Gastrocnemius medialis (tissue), 4 donors: Measurements from ENCODE around the gene RUFY2. TPM values are rescaled to one million over a fixed set of nuclear protein-coding genes. Genes with fewer than 3 reads are reported as not detected.

ENCODE experiments used
- ATAC-seq, 2 donors: fragments of 150-250 bp; one replicate each; pipeline ENCODE4 v1.9.1; 2016
- DNase-seq, 2 donors: peaks; one replicate each; pipeline ENCODE4 v3.0.0-alpha.2; 2019
- H3K27ac ChIP-seq, 4 donors: fragments of 200-600 bp; sonication (generic); 1 replicate in 1 of 4; 2 replicates in 3 of 4; pipeline ENCODE4 v1.5.1; 2016 to 2018; ENCODE audit warnings: mild to moderate bottlenecking in 2 of 4, moderate library complexity in 1 of 4
- H3K27me3 ChIP-seq, 3 donors: fragments of 200-600 bp; sonication (generic) in 2 of 3; 1 replicate in 1 of 3; 2 replicates in 2 of 3; pipeline versions ENCODE4 v1.5.1 to v1.6.0; 2016 to 2019; ENCODE audit warnings: mild to moderate bottlenecking in 1 of 3, moderate library complexity in 1 of 3
- H3K36me3 ChIP-seq, 2 donors: fragments of 200-600 bp; sonication (generic) in 1 of 2; one replicate each; pipeline ENCODE4 v1.5.1; 2017 to 2018
- H3K4me1 ChIP-seq, 2 donors: fragments of 200-600 bp; sonication (generic) in 1 of 2; one replicate each; pipeline ENCODE4 v1.5.1; 2016 to 2017; ENCODE audit warnings: mild to moderate bottlenecking in 2 of 2
- H3K4me3 ChIP-seq, 4 donors: fragments of 200-600 bp; sonication (generic) in 3 of 4; 1 replicate in 1 of 4; 2 replicates in 3 of 4; pipeline ENCODE4 v1.5.1; 2016 to 2019; ENCODE audit warnings: mild to moderate bottlenecking in 2 of 4
- H3K9me3 ChIP-seq, 3 donors: fragments of 200-600 bp; sonication (generic) in 2 of 3; 1 replicate in 1 of 3; 2 replicates in 2 of 3; pipeline ENCODE4 v1.5.1; 2016 to 2019
- POLR2A ChIP-seq, 2 donors: fragments of 450-650 bp; IDR thresholded peaks; one replicate each; pipeline ENCODE4 v1.6.1; 2017; ENCODE audit warnings: antibody characterized with exemption in 2 of 2, mild to moderate bottlenecking in 2 of 2, moderate library complexity in 2 of 2
- in situ Hi-C, 4 donors: fragments of 200-750 bp; cut with MboI; loops; one replicate each; pipeline versions ENCODE4 v1.15.0 to v1.8.0; 2017; ENCODE audit warnings: low sequenced_read_pairs in 4 of 4
- intact Hi-C: fragments of 100-400 bp; cut with DNase I; formaldehyde crosslinking; loops from one replicate; pipeline ENCODE4 v1.15.1; 2023; ENCODE audit warnings: low total_unique reads
- total RNA-seq, 4 donors: library from RNA; depleted of rRNA; stranded (reverse); fragments of >200 nt; gene quantifications; one replicate each; pipeline versions ENCODE4 v1.1.0 to v1.2.3, GENCODE V29; 2016
- TF ChIP-seq, protein P1 (sequence below), 5 experiments: fragments of 450-650 bp in 3 of 5; fragments of 200-600 bp in 2 of 5; sonication (generic) in 2 of 5; IDR thresholded peaks in 4 of 5; conservative IDR thresholded peaks in 1 of 5; 1 replicate in 4 of 5; 2 replicates in 1 of 5; pipeline ENCODE4 v1.5.1; 2016 to 2019; ENCODE audit warnings: antibody characterized with exemption in 5 of 5, mild to moderate bottlenecking in 3 of 5, moderate library complexity in 3 of 5

The RUFY2 gene
- total RNA-seq, 4 donors from 2014 or later = 8.9 to 15.7 (median 11.7) TPM

DNA sequence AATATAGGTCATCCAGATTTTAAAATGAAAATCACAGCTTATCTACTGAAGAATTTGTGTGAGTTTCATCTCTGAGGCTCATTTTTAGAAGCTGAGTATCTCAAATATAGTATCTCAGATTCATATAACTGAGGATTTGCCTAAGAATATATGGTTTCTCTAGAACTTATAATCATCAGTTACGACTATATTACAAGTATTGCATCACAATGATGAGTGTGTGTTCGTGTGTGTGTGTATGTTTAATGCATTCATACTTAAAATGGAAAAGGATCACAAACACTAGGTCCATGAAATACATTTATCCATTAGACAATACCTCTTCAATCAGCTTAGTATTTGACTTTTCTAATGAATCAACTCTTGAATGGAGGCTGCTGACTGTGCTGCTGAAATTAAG lies 21.3 kb downstream of the RUFY2 start:
- no peaks in the 10 kb centered on the region for H3K9me3 ChIP-seq
- ATAC-seq = no peak
- intact Hi-C loops (no loop called here), in situ Hi-C loops (loop anchor here in 1 of 4 donors (25.0 kb wide), 1 partner anchor 352 kb away; no protein-coding TSS in a partner anchor)
- no peaks in the 10 kb centered on the region for H3K27me3 ChIP-seq
- H3K4me1 ChIP-seq = no peaks in the 10 kb centered on the region
- TF ChIP-seq, protein P1, sequence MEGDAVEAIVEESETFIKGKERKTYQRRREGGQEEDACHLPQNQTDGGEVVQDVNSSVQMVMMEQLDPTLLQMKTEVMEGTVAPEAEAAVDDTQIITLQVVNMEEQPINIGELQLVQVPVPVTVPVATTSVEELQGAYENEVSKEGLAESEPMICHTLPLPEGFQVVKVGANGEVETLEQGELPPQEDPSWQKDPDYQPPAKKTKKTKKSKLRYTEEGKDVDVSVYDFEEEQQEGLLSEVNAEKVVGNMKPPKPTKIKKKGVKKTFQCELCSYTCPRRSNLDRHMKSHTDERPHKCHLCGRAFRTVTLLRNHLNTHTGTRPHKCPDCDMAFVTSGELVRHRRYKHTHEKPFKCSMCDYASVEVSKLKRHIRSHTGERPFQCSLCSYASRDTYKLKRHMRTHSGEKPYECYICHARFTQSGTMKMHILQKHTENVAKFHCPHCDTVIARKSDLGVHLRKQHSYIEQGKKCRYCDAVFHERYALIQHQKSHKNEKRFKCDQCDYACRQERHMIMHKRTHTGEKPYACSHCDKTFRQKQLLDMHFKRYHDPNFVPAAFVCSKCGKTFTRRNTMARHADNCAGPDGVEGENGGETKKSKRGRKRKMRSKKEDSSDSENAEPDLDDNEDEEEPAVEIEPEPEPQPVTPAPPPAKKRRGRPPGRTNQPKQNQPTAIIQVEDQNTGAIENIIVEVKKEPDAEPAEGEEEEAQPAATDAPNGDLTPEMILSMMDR (IDR thresholded peaks at IDR 0.05 in 4 of 5, conservative IDR thresholded peaks at IDR 0.05 in 1 of 5) = no peak
- no peak for TF ChIP-seq POLR2A (IDR thresholded peaks at IDR 0.05)
- no peak overlapping the region for H3K27ac ChIP-seq
- no peak overlapping the region for H3K4me3 ChIP-seq
- H3K36me3 ChIP-seq = peaks cover 0 to 94% of the 10 kb centered on the region in 2 donors
- no peak for DNase-seq

GRCh38 chr10:68371604-68372003 lies 35.5 kb downstream of the RUFY2 start:
- ATAC-seq (no peak), DNase-seq (no peak)
- Histone ChIP-seq H3K4me1 (no peaks in the 10 kb centered on the region), H3K4me3 (no peak overlapping the region), H3K9me3 (no peaks in the 10 kb centered on the region), H3K36me3 (peaks cover 0 to 55% of the 10 kb centered on the region in 2 donors), H3K27me3 (no peaks in the 10 kb centered on the region), H3K27ac (no peak overlapping the region)
- TF ChIP-seq, protein P1 (IDR thresholded peaks at IDR 0.05 in 4 of 5, conservative IDR thresholded peaks at IDR 0.05 in 1 of 5) = no peak
- TF ChIP-seq POLR2A (IDR thresholded peaks at IDR 0.05) = no peak
- intact Hi-C loops (no loop called here), in situ Hi-C loops (no loop called here)

- H3K4me3 ChIP-seq = no peak overlapping the region
- H3K27me3 ChIP-seq = no peaks in the 10 kb centered on the region
- intact Hi-C loops = no loop called here
- H3K36me3 ChIP-seq = peaks cover 0 to 40% of the 10 kb centered on the region in 2 donors
- in situ Hi-C loops = no loop called here
- DNase-seq (no peak), ATAC-seq (no peak)
- H3K4me1 ChIP-seq = no peaks in the 10 kb centered on the region
- no peaks in the 10 kb centered on the region for H3K9me3 ChIP-seq
- H3K27ac ChIP-seq = no peak overlapping the region
- TF ChIP-seq, protein P1 (IDR thresholded peaks at IDR 0.05 in 4 of 5, conservative IDR thresholded peaks at IDR 0.05 in 1 of 5) = no peak
- TF ChIP-seq POLR2A (IDR thresholded peaks at IDR 0.05) = no peak
These were observed 40.0 kb downstream of the RUFY2 start for GRCh38 chr10:68367121-68367520.

- H3K4me1 ChIP-seq = no peaks in the 10 kb centered on the region
- TF ChIP-seq POLR2A (IDR thresholded peaks at IDR 0.05) = no peak
- TF ChIP-seq, protein P1 (IDR thresholded peaks at IDR 0.05 in 4 of 5, conservative IDR thresholded peaks at IDR 0.05 in 1 of 5) = no peak
- H3K36me3 ChIP-seq = peaks cover 0 to 39% of the 10 kb centered on the region in 2 donors
- no peak overlapping the region for H3K4me3 ChIP-seq
- ATAC-seq (no peak), DNase-seq (no peak)
- H3K27ac ChIP-seq = no peak overlapping the region
- in situ Hi-C loops (no loop called here), intact Hi-C loops (no loop called here)
- H3K27me3 ChIP-seq = no peaks in the 10 kb centered on the region
- H3K9me3 ChIP-seq = no peaks in the 10 kb centered on the region
These were observed 40.5 kb downstream of the RUFY2 start for GRCh38 chr10:68366600-68366999.

- intact Hi-C loops = no loop called here
- H3K4me1 ChIP-seq = no peaks in the 10 kb centered on the region
- ATAC-seq (no peak), DNase-seq (no peak)
- H3K36me3 ChIP-seq = peaks cover 0 to 46% of the 10 kb centered on the region in 2 donors
- in situ Hi-C loops = no loop called here
- H3K27me3 ChIP-seq = no peaks in the 10 kb centered on the region
- no peak overlapping the region for H3K27ac ChIP-seq
- H3K4me3 ChIP-seq = no peak overlapping the region
- H3K9me3 ChIP-seq = no peaks in the 10 kb centered on the region
- TF ChIP-seq POLR2A (IDR thresholded peaks at IDR 0.05) = no peak
- TF ChIP-seq, protein P1 (IDR thresholded peaks at IDR 0.05 in 4 of 5, conservative IDR thresholded peaks at IDR 0.05 in 1 of 5) = no peak
These were observed 41.5 kb downstream of the RUFY2 start for GRCh38 chr10:68365611-68366010.
